ENCODE results near the gene FBXW11. TPM values are rescaled to one million over a fixed set of nuclear protein-coding genes. Genes with fewer than 3 reads are reported as not detected.
A peak's percentile ranks its signal among the peaks of the same experiment; 100 is the strongest.

The FBXW11 gene
- total RNA-seq, 1 experiment from 2014 or later = 46.3 TPM

GRCh38 chr5:171956314-171956713 lies 50.1 kb downstream of the FBXW11 start:
- Mint-ChIP-seq H3K36me3 (ENCODE audit: insufficient read depth, unreplicated experiment) (no peaks in the 10 kb centered on the region), H3K27me3 (ENCODE audit: insufficient read depth, unreplicated experiment) (no peaks in the 10 kb centered on the region), H3K4me3 (ENCODE audit: unreplicated experiment) (no peak overlapping the region), H3K4me1 (ENCODE audit: low read depth, unreplicated experiment) (peaks cover 27% of the 10 kb centered on the region), H3K27ac (ENCODE audit: unreplicated experiment) (peak overlapping the region; percentile 59), H3K9me3 (ENCODE audit: unreplicated experiment) (no peaks in the 10 kb centered on the region)
- no TSS peak for BruUV-seq (replicated peaks)
- H3K4me1 ChIP-seq = peaks cover 38% of the 10 kb centered on the region
- ChIA-PET POLR2A (no interaction called here), CTCF (no interaction called here)
- intact Hi-C loops (cut with micrococcal nuclease; ENCODE audit: unreplicated experiment) = no loop called here
- no peaks in the 10 kb centered on the region; the same call in 1 of the 2 replicates for H3K36me3 ChIP-seq (ENCODE audit: control insufficient read depth, insufficient read depth, low read length)
- TF ChIP-seq, protein P1, sequence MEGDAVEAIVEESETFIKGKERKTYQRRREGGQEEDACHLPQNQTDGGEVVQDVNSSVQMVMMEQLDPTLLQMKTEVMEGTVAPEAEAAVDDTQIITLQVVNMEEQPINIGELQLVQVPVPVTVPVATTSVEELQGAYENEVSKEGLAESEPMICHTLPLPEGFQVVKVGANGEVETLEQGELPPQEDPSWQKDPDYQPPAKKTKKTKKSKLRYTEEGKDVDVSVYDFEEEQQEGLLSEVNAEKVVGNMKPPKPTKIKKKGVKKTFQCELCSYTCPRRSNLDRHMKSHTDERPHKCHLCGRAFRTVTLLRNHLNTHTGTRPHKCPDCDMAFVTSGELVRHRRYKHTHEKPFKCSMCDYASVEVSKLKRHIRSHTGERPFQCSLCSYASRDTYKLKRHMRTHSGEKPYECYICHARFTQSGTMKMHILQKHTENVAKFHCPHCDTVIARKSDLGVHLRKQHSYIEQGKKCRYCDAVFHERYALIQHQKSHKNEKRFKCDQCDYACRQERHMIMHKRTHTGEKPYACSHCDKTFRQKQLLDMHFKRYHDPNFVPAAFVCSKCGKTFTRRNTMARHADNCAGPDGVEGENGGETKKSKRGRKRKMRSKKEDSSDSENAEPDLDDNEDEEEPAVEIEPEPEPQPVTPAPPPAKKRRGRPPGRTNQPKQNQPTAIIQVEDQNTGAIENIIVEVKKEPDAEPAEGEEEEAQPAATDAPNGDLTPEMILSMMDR (IDR thresholded peaks at IDR 0.05; ENCODE audit: insufficient read depth in 1 of 2, low read depth in 1 of 2, low read length in 1 of 2, severe bottlenecking in 1 of 2, unreplicated experiment in 1 of 2) = no peak
- no peak overlapping the region for H3K4me3 ChIP-seq (ENCODE audit: low read depth, low read length)
- no peak for DNase-seq
- H3K27me3 ChIP-seq (replicated peaks; ENCODE audit: control insufficient read depth, insufficient read depth, low read length) = no peaks in the 10 kb centered on the region
- no peaks in the 10 kb centered on the region for H3K9me3 ChIP-seq

DNA sequence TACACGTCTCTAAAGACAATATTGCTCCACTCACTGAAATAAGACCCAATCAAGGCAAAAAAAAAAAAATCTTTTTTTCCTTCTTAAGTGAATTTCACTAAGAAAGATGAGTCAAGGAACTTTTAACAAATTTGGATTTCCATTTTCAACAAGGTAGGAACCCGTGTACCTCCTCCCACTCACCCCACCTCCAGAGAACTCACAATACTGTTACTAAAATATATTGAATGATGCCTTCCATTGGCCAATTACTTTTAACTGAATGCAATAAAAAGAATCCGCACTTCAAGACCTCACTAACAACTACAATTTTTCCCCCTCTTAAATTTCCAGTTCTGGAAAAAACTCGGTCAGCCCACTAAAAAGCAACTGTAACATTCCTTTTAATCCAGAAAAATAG lies 50.7 kb downstream of the FBXW11 start:
- no peaks in the 10 kb centered on the region for H3K9me3 ChIP-seq
- Mint-ChIP-seq H3K27ac (ENCODE audit: unreplicated experiment) (peak overlapping the region; percentile 59), H3K36me3 (ENCODE audit: insufficient read depth, unreplicated experiment) (no peaks in the 10 kb centered on the region), H3K4me3 (ENCODE audit: unreplicated experiment) (no peak overlapping the region), H3K9me3 (ENCODE audit: unreplicated experiment) (no peaks in the 10 kb centered on the region), H3K4me1 (ENCODE audit: low read depth, unreplicated experiment) (peaks cover 27% of the 10 kb centered on the region), H3K27me3 (ENCODE audit: insufficient read depth, unreplicated experiment) (no peaks in the 10 kb centered on the region)
- TF ChIP-seq, protein P1 (IDR thresholded peaks at IDR 0.05; ENCODE audit: insufficient read depth in 1 of 2, low read depth in 1 of 2, low read length in 1 of 2, severe bottlenecking in 1 of 2, unreplicated experiment in 1 of 2) = no peak
- no peaks in the 10 kb centered on the region; the same call in 1 of the 2 replicates for H3K36me3 ChIP-seq (ENCODE audit: control insufficient read depth, insufficient read depth, low read length)
- ChIA-PET POLR2A (no interaction called here), CTCF (no interaction called here)
- no peak overlapping the region for H3K4me3 ChIP-seq (ENCODE audit: low read depth, low read length)
- peaks cover 38% of the 10 kb centered on the region for H3K4me1 ChIP-seq
- BruUV-seq (replicated peaks) = no TSS peak
- DNase-seq = no peak
- no peaks in the 10 kb centered on the region for H3K27me3 ChIP-seq (replicated peaks; ENCODE audit: control insufficient read depth, insufficient read depth, low read length)
- intact Hi-C loops (cut with micrococcal nuclease; ENCODE audit: unreplicated experiment) = no loop called here

DNA sequence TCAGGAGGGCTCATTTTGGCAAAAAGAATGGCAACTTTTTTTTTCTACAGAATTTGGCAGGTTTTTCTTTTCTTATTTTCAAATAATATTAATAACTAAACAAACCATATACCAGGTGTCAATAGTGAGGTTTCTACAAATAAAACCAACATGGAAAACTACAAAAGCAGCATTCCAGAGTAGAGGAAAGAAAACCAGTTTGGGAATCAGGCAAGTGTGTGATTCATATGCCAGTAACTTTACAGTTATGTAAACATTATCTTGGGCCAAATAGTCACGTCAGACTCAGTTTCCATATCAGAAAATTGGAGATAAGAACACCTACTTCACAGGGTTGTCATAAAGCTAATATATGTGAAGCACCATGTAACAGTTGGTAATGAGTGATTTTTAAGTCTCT lies 51.7 kb downstream of the FBXW11 start:
- CTCF ChIA-PET = no interaction called here
- H3K4me1 ChIP-seq = peaks cover 38% of the 10 kb centered on the region

More for the DNA sequence above, 51.7 kb downstream of the FBXW11 start:
- intact Hi-C loops (cut with micrococcal nuclease; ENCODE audit: unreplicated experiment) = no loop called here
- POLR2A ChIA-PET = no interaction called here
- Mint-ChIP-seq H3K36me3 (ENCODE audit: insufficient read depth, unreplicated experiment) (no peaks in the 10 kb centered on the region), H3K27me3 (ENCODE audit: insufficient read depth, unreplicated experiment) (no peaks in the 10 kb centered on the region), H3K27ac (ENCODE audit: unreplicated experiment) (no peak overlapping the region), H3K4me3 (ENCODE audit: unreplicated experiment) (no peak overlapping the region), H3K4me1 (ENCODE audit: low read depth, unreplicated experiment) (peaks cover 27% of the 10 kb centered on the region), H3K9me3 (ENCODE audit: unreplicated experiment) (no peaks in the 10 kb centered on the region)
- Histone ChIP-seq H3K4me3 (ENCODE audit: low read depth, low read length) (no peak overlapping the region), H3K27me3 (replicated peaks; ENCODE audit: control insufficient read depth, insufficient read depth, low read length) (no peaks in the 10 kb centered on the region), H3K9me3 (no peaks in the 10 kb centered on the region), H3K36me3 (ENCODE audit: control insufficient read depth, insufficient read depth, low read length) (no peaks in the 10 kb centered on the region; the same call in 1 of the 2 replicates)
- no peak for DNase-seq
- BruUV-seq (replicated peaks) = no TSS peak
- TF ChIP-seq, protein P1 (IDR thresholded peaks at IDR 0.05; ENCODE audit: insufficient read depth in 1 of 2, low read depth in 1 of 2, low read length in 1 of 2, severe bottlenecking in 1 of 2, unreplicated experiment in 1 of 2) = no peak
